SK-N-SH (cell line): ENCODE results near the gene TPRG1L. TPM values are rescaled to one million over a fixed set of nuclear protein-coding genes. Genes with fewer than 3 reads are reported as not detected.

Source experiments
- CTCF ChIA-PET: fragments of 300-600, 350-600 bp; formaldehyde crosslinking; extraction: SDS; loops from one replicate; lab custom pipeline; 2021; lab: Yijun Ruan, JAX
- POLR2A ChIA-PET: fragments of 350-600 bp; sonication (Branson Sonifier 250); formaldehyde crosslinking; extraction: SDS; loops from one replicate; lab custom pipeline; 2020; ENCODE audit warnings: antibody characterized with exemption, inconsistent platforms; lab: Yijun Ruan, JAX
- DNase-seq: peaks from one replicate; pipeline ENCODE4 v3.0.0; 2012
- H2AFZ ChIP-seq: fragments of 200-600 bp; sonication (generic); 2 replicates; pipeline ENCODE4 v1.8.1; 2016; ENCODE audit warnings: antibody characterized with exemption, mild to moderate bottlenecking, low read depth
- H3F3A ChIP-seq: fragments of 200-600 bp; sonication (generic); replicated peaks from 2 replicates; pipeline ENCODE3; 2016; ENCODE audit warnings: antibody characterized with exemption, mild to moderate bottlenecking; ENCODE audit not compliant: insufficient read depth
- H3K27ac ChIP-seq, 2 experiments: fragments of 200-500 bp in 1 of 2; fragments of 200-600 bp in 1 of 2; sonication (Bioruptor generic) in 1 of 2; sonication (generic), shearing (Covaris generic) in 1 of 2; 2 replicates each; pipeline versions ENCODE4 v1.5.1 to v1.6.1; 2014 to 2016; ENCODE audit warnings: low read depth in 2 of 2, inconsistent platforms in 1 of 2, low read length in 1 of 2, mild to moderate bottlenecking in 1 of 2, mixed read lengths in 1 of 2
- H3K27me3 ChIP-seq: fragments of 200-600 bp; sonication (generic), shearing (Covaris generic); 2 replicates; pipeline ENCODE4 v1.6.1; 2016; ENCODE audit warnings: mixed run types; ENCODE audit not compliant: insufficient read depth
- H3K36me3 ChIP-seq, 2 experiments: fragments of 200-500 bp in 1 of 2; fragments of 200-600 bp in 1 of 2; sonication (Bioruptor generic) in 1 of 2; sonication (generic) in 1 of 2; replicated peaks in 1 of 2; 2 replicates each; pipeline versions ENCODE3 to v1.5.1; 2014 to 2016; ENCODE audit warnings: low read length in 1 of 2, mild to moderate bottlenecking in 1 of 2; ENCODE audit not compliant: insufficient read depth in 2 of 2, control insufficient read depth in 1 of 2
- H3K4me1 ChIP-seq, 2 experiments: fragments of 200-500 bp in 1 of 2; fragments of 200-600 bp in 1 of 2; sonication (Bioruptor generic) in 1 of 2; sonication (generic), shearing (Covaris generic) in 1 of 2; 2 replicates each; pipeline versions ENCODE4 v1.5.1 to v1.6.1; 2014 to 2016; ENCODE audit warnings: low read depth in 1 of 2, low read length in 1 of 2, mixed run types in 1 of 2; ENCODE audit not compliant: insufficient read depth in 2 of 2, control insufficient read depth in 1 of 2
- H3K4me2 ChIP-seq: fragments of 200-600 bp; sonication (generic), shearing (Covaris generic); 2 replicates; pipeline ENCODE4 v1.6.1; 2017; ENCODE audit warnings: mixed run types
- H3K4me3 ChIP-seq, 2 experiments: fragments of 200-500 bp in 1 of 2; fragments of 200-600 bp in 1 of 2; sonication (Bioruptor generic) in 1 of 2; sonication (generic), shearing (Covaris generic) in 1 of 2; 2 replicates each; pipeline versions ENCODE4 v1.5.1 to v1.8.1; 2014 to 2016; ENCODE audit warnings: low read depth in 2 of 2, inconsistent platforms in 1 of 2, low read length in 1 of 2, mild to moderate bottlenecking in 1 of 2, mixed read lengths in 1 of 2, moderate library complexity in 1 of 2
- H3K79me2 ChIP-seq: fragments of 200-600 bp; sonication (generic); 2 replicates; pipeline ENCODE4 v1.8.1; 2017; ENCODE audit warnings: mild to moderate bottlenecking; ENCODE audit not compliant: insufficient read depth
- H3K9ac ChIP-seq: fragments of 200-600 bp; sonication (generic); 2 replicates; pipeline ENCODE4 v1.6.1; 2017; ENCODE audit warnings: mixed run types
- H3K9me2 ChIP-seq: fragments of 200-600 bp; sonication (generic); 2 replicates; pipeline ENCODE4 v1.6.1; 2017; ENCODE audit warnings: mixed run types
- H3K9me3 ChIP-seq: fragments of 200-600 bp; sonication (generic); 2 replicates; pipeline ENCODE4 v1.6.1; 2017; ENCODE audit warnings: mixed run types, mild to moderate bottlenecking, moderate library complexity
- H4K20me1 ChIP-seq: fragments of 200-600 bp; sonication (generic); 2 replicates; pipeline ENCODE4 v1.6.1; 2017; ENCODE audit warnings: mild to moderate bottlenecking, mixed run types; ENCODE audit not compliant: insufficient read depth
- CHD2 ChIP-seq: fragments of 150-350 bp; IDR thresholded peaks from 2 replicates; pipeline ENCODE4 v1.6.1; 2018; ENCODE audit warnings: low read length; ENCODE audit not compliant: partially characterized antibody
- CTCF ChIP-seq: fragments of 200-600 bp; sonication (generic); IDR thresholded peaks from 2 replicates; pipeline ENCODE4 v1.6.1; 2017; ENCODE audit warnings: antibody characterized with exemption, mild to moderate bottlenecking, moderate library complexity
- ELF1 ChIP-seq: IDR thresholded peaks from 2 replicates; pipeline ENCODE4 v1.4.0; 2012
- EP300 ChIP-seq, 2 experiments: IDR thresholded peaks; 2 replicates each; pipeline versions ENCODE4 v1.4.0 to v1.6.1; 2012; ENCODE audit warnings: borderline replicate concordance in 1 of 2, low read depth in 1 of 2, low read length in 1 of 2
- GATA2 ChIP-seq: sonication (generic); formaldehyde crosslinking; IDR thresholded peaks from 2 replicates; pipeline ENCODE4 v1.5.0; 2020; ENCODE audit warnings: mild to moderate bottlenecking, missing genetic modification reagents
- IRF3 ChIP-seq: fragments of 150-350 bp; IDR thresholded peaks from 2 replicates; pipeline ENCODE4 v1.6.1; 2016; ENCODE audit warnings: mild to moderate bottlenecking, low read depth, low read length
- MEF2A ChIP-seq: IDR thresholded peaks from 2 replicates; pipeline ENCODE4 v1.4.0; 2012; ENCODE audit warnings: low read depth, borderline replicate concordance
- MXI1 ChIP-seq: IDR thresholded peaks from 2 replicates; pipeline ENCODE4 v1.6.1; 2012; ENCODE audit warnings: mild to moderate bottlenecking, low read depth, low read length, improper control_type of control experiment
- NFIC ChIP-seq: IDR thresholded peaks from 2 replicates; pipeline ENCODE4 v1.4.0; 2012; ENCODE audit warnings: borderline replicate concordance
- NRF1 ChIP-seq: IDR thresholded peaks from 2 replicates; pipeline ENCODE4 v1.6.1; 2012; ENCODE audit warnings: low read depth, mild to moderate bottlenecking, low read length
- PBX3 ChIP-seq: IDR thresholded peaks from 2 replicates; pipeline ENCODE4; 2012
- POLR2AphosphoS5 ChIP-seq: IDR thresholded peaks from 2 replicates; pipeline ENCODE4 v1.6.1; 2012; ENCODE audit warnings: low read depth, low read length
- REST ChIP-seq: IDR thresholded peaks from 2 replicates; pipeline ENCODE4 v1.6.1; 2012; ENCODE audit warnings: mild to moderate bottlenecking, low read depth, low read length, moderate library complexity
- RFX5 ChIP-seq: IDR thresholded peaks from 2 replicates; pipeline ENCODE4 v1.6.1; 2012; ENCODE audit warnings: mild to moderate bottlenecking, improper control_type of control experiment, low read length
- RXRA ChIP-seq: IDR thresholded peaks from 2 replicates; pipeline ENCODE4 v1.4.0; 2012; ENCODE audit warnings: low read depth, mild to moderate bottlenecking, borderline replicate concordance
- SMC3 ChIP-seq: IDR thresholded peaks from 2 replicates; pipeline ENCODE4 v1.6.1; 2012; ENCODE audit warnings: low read depth, low read length, improper control_type of control experiment
- TAF1 ChIP-seq: IDR thresholded peaks from 2 replicates; pipeline ENCODE4 v1.6.1; 2012; ENCODE audit warnings: low read depth, mild to moderate bottlenecking, low read length, moderate library complexity, borderline replicate concordance
- TEAD4 ChIP-seq: IDR thresholded peaks from 2 replicates; pipeline ENCODE4 v1.4.0; 2012; ENCODE audit warnings: mild to moderate bottlenecking, borderline replicate concordance; ENCODE audit not compliant: insufficient read depth
- YY1 ChIP-seq: IDR thresholded peaks from 2 replicates; pipeline ENCODE4 v1.4.0; 2012; ENCODE audit warnings: low read depth, mild to moderate bottlenecking
- ZBTB33 ChIP-seq: IDR thresholded peaks from 2 replicates; pipeline ENCODE4 v1.4.0; 2012; ENCODE audit warnings: low read depth, borderline replicate concordance
- WGBS: methylation state at CpG from one replicate; pipeline ENCODE4 v1.1.6; 2017; ENCODE audit warnings: low lambda C conversion rate; 5-methylcytosine and 5-hydroxymethylcytosine counted together
- polyA plus RNA-seq, 3 experiments: library from polyadenylated mRNA; depleted of rRNA; stranded (reverse); fragments of >200 nt; gene quantifications; 2 replicates each; pipeline ENCODE4 v1.2.3, GENCODE V29; 2012

Gene TPRG1L
- polyA plus RNA-seq, 1 of the 3 experiments (the other 2 are of a cell fraction) = 25.9 TPM

- H4K20me1 ChIP-seq = no peaks in the 10 kb centered on the region
- peaks cover 0 to 18% of the 10 kb centered on the region in 2 experiments; a peak in 2 of 4 replicates for H3K4me1 ChIP-seq
- H3K27me3 ChIP-seq = no peaks in the 10 kb centered on the region
- WGBS = 92% methylated on average over 11 of the region's 17 CpGs
- H3K4me2 ChIP-seq = no peak overlapping the region
- H3F3A ChIP-seq = no peaks in the 10 kb centered on the region
- H3K27ac ChIP-seq = no peak overlapping the region
- H3K9ac ChIP-seq = no peak overlapping the region
- no peak for TF ChIP-seq YY1
- no peak for TF ChIP-seq SMC3
- no peak for TF ChIP-seq EP300 (IDR thresholded peaks at IDR 0.05; ENCODE audit: borderline replicate concordance in 1 of 2, low read depth in 1 of 2, low read length in 1 of 2)
- TF ChIP-seq MXI1 = no peak
- no peak for TF ChIP-seq TAF1
- no peak for TF ChIP-seq CHD2
- no peak for TF ChIP-seq RFX5
- no peak for TF ChIP-seq GATA2
- no peak for TF ChIP-seq TEAD4
- TF ChIP-seq NRF1 = no peak
- no peak for TF ChIP-seq POLR2AphosphoS5
- TF ChIP-seq RXRA = no peak
- no peak for TF ChIP-seq MEF2A
- TF ChIP-seq IRF3 = no peak
- TF ChIP-seq CTCF = no peak
- TF ChIP-seq ELF1 = no peak
- TF ChIP-seq ZBTB33 = no peak
- TF ChIP-seq REST = no peak
- no peak for TF ChIP-seq NFIC
- no peak for TF ChIP-seq PBX3
- no peak overlapping the region for H3K4me3 ChIP-seq
- H3K9me3 ChIP-seq = no peaks in the 10 kb centered on the region
- H3K36me3 ChIP-seq = peaks cover 5 to 88% of the 10 kb centered on the region in 2 experiments
- DNase-seq = no peak
- no peaks in the 10 kb centered on the region for H3K9me2 ChIP-seq
- ChIA-PET CTCF (interaction anchor here (3.3 kb wide), 1 partner anchor 179 kb away, joined by 9 read pairs; no protein-coding TSS in a partner anchor), POLR2A (no interaction called here)
- H2AFZ ChIP-seq = no peak overlapping the region
- H3K79me2 ChIP-seq = no peaks in the 10 kb centered on the region
Observed at GRCh38 chr1:3632298-3632697, 7.5 kb downstream of the TPRG1L start.
